ENCODE data around the gene NMD3. TPM values are rescaled to one million over a fixed set of nuclear protein-coding genes. Genes with fewer than 3 reads are reported as not detected.

Gene NMD3
- total RNA-seq, result 96.3 and 109 TPM in 2 replicates

GRCh38 chr3:161220850-161221753 is at the start of gene NMD3:
Gene NMD3 (plus strand): TSS chr3:161221311. CDS start chr3:161222014, 703 bp downstream.

Other genes with a start within 250 kb of the NMD3 start
- gene B3GALNT1, start 116.0 kb upstream of the NMD3 start, total RNA-seq, result 19.1 and 24.2 TPM in 2 replicates
- gene SPTSSB, start 150.2 kb downstream of the NMD3 start, total RNA-seq, result under 0.01 and 20.3 TPM in 2 replicates